Cortex of kidney (tissue), 1 donor: ENCODE data around the gene SLC9A4.

Experiments used
- DNase-seq: peaks from one replicate; lab custom pipeline; 2025; lab: John Stamatoyannopoulos, UW

Gene SLC9A4

GRCh38 chr2:102455061-102455670, 17.9 kb upstream of the SLC9A4 start:
- no peak for DNase-seq

- no peak for DNase-seq
These were observed 12.6 kb upstream of the SLC9A4 start for GRCh38 chr2:102460467-102460866.

GRCh38 chr2:102461188-102461587, 11.8 kb upstream of the SLC9A4 start:
- no peak for DNase-seq

- DNase-seq: no peak
These were observed 9.9 kb upstream of the SLC9A4 start for GRCh38 chr2:102463160-102463559.

- DNase-seq: no peak
These were observed 2.9 kb upstream of the SLC9A4 start for GRCh38 chr2:102470168-102470567.

GRCh38 chr2:102473631-102474030, 605 bp downstream of the SLC9A4 start:
- DNase-seq: no peak

GRCh38 chr2:102474785-102475184, 1.8 kb downstream of the SLC9A4 start:
- no peak for DNase-seq

GRCh38 chr2:102478686-102479470, 5.9 kb downstream of the SLC9A4 start:
- DNase-seq: no peak

GRCh38 chr2:102480285-102481195, 7.5 kb downstream of the SLC9A4 start:
- DNase-seq: no peak

- no peak for DNase-seq
These were observed 8.9 kb downstream of the SLC9A4 start for GRCh38 chr2:102481931-102482330.

GRCh38 chr2:102483086-102483485, 10.1 kb downstream of the SLC9A4 start:
- no peak for DNase-seq

- DNase-seq: no peak
These were observed 11.5 kb downstream of the SLC9A4 start for GRCh38 chr2:102484310-102485061.

- no peak for DNase-seq
These were observed 12.2 kb downstream of the SLC9A4 start for GRCh38 chr2:102485147-102485785.

GRCh38 chr2:102486941-102487702, 14.1 kb downstream of the SLC9A4 start:
- DNase-seq: no peak

- no peak for DNase-seq
These were observed 14.9 kb downstream of the SLC9A4 start for GRCh38 chr2:102487761-102488462.

GRCh38 chr2:102489646-102490045, 16.6 kb downstream of the SLC9A4 start:
- no peak for DNase-seq

GRCh38 chr2:102492006-102492405, 19.0 kb downstream of the SLC9A4 start:
- DNase-seq: no peak

- DNase-seq: no peak
These were observed 21.5 kb downstream of the SLC9A4 start for GRCh38 chr2:102494570-102494969.

GRCh38 chr2:102498414-102498813, 25.4 kb downstream of the SLC9A4 start:
- no peak for DNase-seq

GRCh38 chr2:102499558-102499957, 26.5 kb downstream of the SLC9A4 start:
- DNase-seq: no peak
